SH-SY5Y (cell line): ENCODE data around the gene DYNC1LI1.

ENCODE experiments used
- GATA2 ChIP-seq: IDR thresholded peaks from 2 replicates; pipeline ENCODE4 v1.6.1; 2011; ENCODE audit warnings: mild to moderate bottlenecking, low read depth, low read length
- GATA3 ChIP-seq: IDR thresholded peaks from 2 replicates; pipeline ENCODE4 v1.6.1; 2011; ENCODE audit warnings: low read depth, mild to moderate bottlenecking, low read length, moderate library complexity

- no peak for TF ChIP-seq GATA2
- no peak for TF ChIP-seq GATA3
Observed at GRCh38 chr3:32499585-32499984, 71.1 kb downstream of the DYNC1LI1 start.
